ENCODE results near the gene GXYLT2. TPM values are rescaled to one million over a fixed set of nuclear protein-coding genes. Genes with fewer than 3 reads are reported as not detected.

GXYLT2 gene
- total and polyA plus RNA-seq, 2 of the 13 experiments (the other 11 are each of a cell fraction or from before 2014, with no cell fraction given): 4.3 to 6.9 TPM

- in situ Hi-C loops (cut with HindIII; ENCODE audit: extremely low pct_ligation_motif_present, low pct_unique_long_range_greater_than_20kb): no loop called here
- no TSS peak for BruUV-seq (replicated peaks)
- POLR2A ChIA-PET: no interaction called here
These were observed 9.3 kb downstream of the GXYLT2 start for GRCh38 chr3:72896996-72897757.

DNA sequence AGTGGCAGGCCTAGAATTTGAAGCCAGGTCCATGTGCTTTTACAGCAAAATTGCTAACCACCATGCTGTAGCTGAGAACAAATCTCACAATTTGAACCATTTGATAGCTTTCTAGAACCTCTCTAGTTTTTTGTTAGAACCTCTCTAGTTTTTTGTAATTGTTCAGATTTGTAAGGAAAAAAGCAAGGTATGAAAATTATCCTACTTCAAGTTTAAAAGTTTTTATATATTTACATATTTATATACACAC lies 9.8 kb downstream of the GXYLT2 start:
- ATAC-seq (no peak), FAIRE-seq (no peak), DNase-seq (ENCODE audit: low spot score) (no peak)
- TF ChIP-seq SRSF1 (optimal IDR thresholded peaks at IDR 0.05; ENCODE audit: low read depth, low read length) (no peak), MNT (IDR thresholded peaks at IDR 0.05) (peak; percentile 95), ZNF775 (CRISPR knock-in tag; IDR thresholded peaks at IDR 0.05; ENCODE audit: borderline replicate concordance) (no peak)
- Histone ChIP-seq H3K9me3 (ENCODE audit: low read length) (no peaks in the 10 kb centered on the region), H3K27ac (ENCODE audit: extremely low read length, insufficient read depth, low read length) (no peak overlapping the region), H3K79me2 (ENCODE audit: insufficient read depth, low read length) (no peaks in the 10 kb centered on the region), H3K4me1 (ENCODE audit: insufficient read depth, low read length) (peaks cover 7% of the 10 kb centered on the region), H4K20me1 (ENCODE audit: insufficient read depth, low read length) (no peaks in the 10 kb centered on the region), H3K9ac (ENCODE audit: insufficient read depth, low read depth, low read length) (no peak overlapping the region), H3K4me2 (ENCODE audit: low read depth, low read length) (no peak overlapping the region), H3K4me3 (replicated peaks in 1 of 3; ENCODE audit: insufficient read depth in 1 of 3, low read depth in 2 of 3, low read length in 3 of 3) (no peak overlapping the region), H3K27me3 (ENCODE audit: control insufficient read depth in 1 of 2, insufficient read depth in 2 of 2, low read length in 2 of 2) (no peaks in the 10 kb centered on the region), H3K36me3 (replicated peaks in 1 of 2; ENCODE audit: control insufficient read depth in 1 of 2, insufficient read depth in 2 of 2, low read length in 2 of 2) (no peaks in the 10 kb centered on the region), H2AFZ (ENCODE audit: low read length) (no peak overlapping the region)
- in situ Hi-C loops (cut with HindIII; ENCODE audit: extremely low pct_ligation_motif_present, low pct_unique_long_range_greater_than_20kb) (no loop called here), intact Hi-C loops (cut with micrococcal nuclease; ENCODE audit: unreplicated experiment) (no loop called here)
- no TSS peak for BruUV-seq (replicated peaks)
- CTCF ChIA-PET (ENCODE audit: low intra/inter-chr PET ratio, low total read pairs): no interaction called here
- POLR2A ChIA-PET: no interaction called here

More at GRCh38 chr3:72896996-72897757, 9.3 kb downstream of the GXYLT2 start:
- Histone ChIP-seq H3K36me3 (replicated peaks in 1 of 2; ENCODE audit: control insufficient read depth in 1 of 2, insufficient read depth in 2 of 2, low read length in 2 of 2) (no peaks in the 10 kb centered on the region), H3K79me2 (ENCODE audit: insufficient read depth, low read length) (no peaks in the 10 kb centered on the region), H3K4me3 (replicated peaks in 1 of 3; ENCODE audit: insufficient read depth in 1 of 3, low read depth in 2 of 3, low read length in 3 of 3) (no peak overlapping the region), H3K9me3 (ENCODE audit: low read length) (no peaks in the 10 kb centered on the region), H2AFZ (ENCODE audit: low read length) (no peak overlapping the region), H4K20me1 (ENCODE audit: insufficient read depth, low read length) (no peaks in the 10 kb centered on the region), H3K4me2 (ENCODE audit: low read depth, low read length) (no peak overlapping the region), H3K4me1 (ENCODE audit: insufficient read depth, low read length) (peaks cover 12% of the 10 kb centered on the region), H3K9ac (ENCODE audit: insufficient read depth, low read depth, low read length) (no peak overlapping the region), H3K27me3 (ENCODE audit: control insufficient read depth in 1 of 2, insufficient read depth in 2 of 2, low read length in 2 of 2) (no peaks in the 10 kb centered on the region), H3K27ac (ENCODE audit: extremely low read length, insufficient read depth, low read length) (no peak overlapping the region)
- 100% methylated on average over 4 of the region's 4 CpGs for WGBS (ENCODE audit: low lambda C conversion rate)
- intact Hi-C loops (cut with micrococcal nuclease; ENCODE audit: unreplicated experiment): no loop called here
- FAIRE-seq (no peak), ATAC-seq (no peak), DNase-seq (ENCODE audit: low spot score) (no peak)
- TF ChIP-seq SNAPC2 (CRISPR knock-in tag; IDR thresholded peaks at IDR 0.05) (no peak), ZNF629 (CRISPR knock-in tag; conservative IDR thresholded peaks at IDR 0.05) (peak; percentile 87)
- CTCF ChIA-PET (ENCODE audit: low intra/inter-chr PET ratio, low total read pairs): no interaction called here

Measured in HepG2 (cell line).